ENCODE data around the gene ALG12.
A peak's percentile ranks its signal among the peaks of the same experiment; 100 is the strongest.

The ALG12 gene

DNA sequence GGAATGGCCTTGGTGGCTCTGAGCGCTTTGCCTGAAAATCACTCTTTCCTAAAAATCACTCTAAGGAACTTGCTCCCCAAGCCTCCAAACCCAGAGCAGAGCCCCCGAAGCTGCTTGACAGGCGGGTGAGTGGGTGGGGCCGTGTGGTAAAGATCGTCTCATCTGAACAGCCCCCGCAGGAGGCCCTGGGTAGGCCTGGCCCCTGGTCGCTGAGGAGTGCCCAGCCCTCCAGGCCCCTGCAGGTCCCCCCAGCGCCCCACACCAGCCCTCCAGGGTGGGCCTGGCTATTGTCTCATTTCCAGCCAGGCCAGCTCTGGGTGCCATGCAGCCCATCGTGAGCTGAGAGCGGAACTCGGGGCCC lies 25.1 kb upstream of the ALG12 start:
- no peak overlapping the region for H3K27ac ChIP-seq (ENCODE audit: low read depth, low read length, severe bottlenecking)
- H3K9me3 ChIP-seq (ENCODE audit: control insufficient read depth, low read length) = no peaks in the 10 kb centered on the region
- WGBS, 2 experiments (ENCODE audit: insufficient coverage in 2 of 2) = 81 to 88% methylated on average over 6 to 7 of the region's 11 CpGs
- H3K4me1 ChIP-seq (ENCODE audit: control insufficient read depth, insufficient read depth, low read length, poor library complexity, severe bottlenecking) = peaks cover 12% of the 10 kb centered on the region
- H3K36me3 ChIP-seq (ENCODE audit: control insufficient read depth, insufficient read depth, low read length) = no peaks in the 10 kb centered on the region
- H3K4me3 ChIP-seq (ENCODE audit: extremely low read depth, insufficient read depth, low read length, poor library complexity, severe bottlenecking) = no peak overlapping the region

DNA sequence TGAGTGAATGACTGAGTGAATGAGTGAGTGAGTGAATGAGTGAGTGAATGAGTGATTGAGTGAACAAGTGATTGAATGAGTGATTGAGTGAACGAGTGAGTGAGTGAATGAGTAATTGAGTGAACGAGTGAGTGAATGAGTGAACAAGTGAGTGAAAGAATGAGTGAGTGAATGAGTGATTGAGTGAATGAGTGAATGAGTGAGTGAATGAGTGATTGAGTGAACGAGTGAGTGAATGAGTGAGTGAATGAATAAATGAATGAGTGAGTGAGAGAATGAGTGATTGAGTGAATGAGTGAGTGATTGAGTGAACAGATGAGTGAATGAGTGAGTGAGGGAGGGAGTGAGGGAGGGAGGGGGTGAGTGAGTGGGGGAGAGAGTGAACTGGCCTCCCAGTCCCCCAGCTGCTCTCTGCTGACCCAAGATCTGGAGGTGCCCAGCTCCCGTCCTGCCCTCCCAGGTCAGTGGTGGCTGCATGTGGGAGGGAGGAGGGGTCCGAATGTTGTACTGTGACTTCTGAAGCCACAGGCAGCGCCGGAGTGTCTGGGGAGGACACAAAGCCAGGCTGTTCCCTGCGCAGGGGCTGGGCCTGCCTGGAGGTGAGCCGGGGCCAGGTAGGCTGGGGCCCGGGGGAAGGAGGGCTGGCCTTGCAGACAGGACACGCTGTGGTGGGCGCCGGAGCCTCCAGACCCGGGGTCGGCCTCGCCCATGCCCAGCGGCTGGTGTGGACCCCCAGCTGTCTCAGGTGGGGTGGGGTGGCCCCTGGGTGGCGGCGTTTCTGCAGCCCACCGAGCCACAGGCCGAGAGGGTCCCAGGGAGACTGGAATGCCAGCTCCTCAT lies 24.5 kb upstream of the ALG12 start:
- Histone ChIP-seq H3K27ac (ENCODE audit: low read depth, low read length, severe bottlenecking) (no peak overlapping the region), H3K9me3 (ENCODE audit: control insufficient read depth, low read length) (no peaks in the 10 kb centered on the region), H3K4me1 (ENCODE audit: control insufficient read depth, insufficient read depth, low read length, poor library complexity, severe bottlenecking) (peaks cover 18% of the 10 kb centered on the region), H3K4me3 (ENCODE audit: extremely low read depth, insufficient read depth, low read length, poor library complexity, severe bottlenecking) (no peak overlapping the region), H3K36me3 (ENCODE audit: control insufficient read depth, insufficient read depth, low read length) (no peaks in the 10 kb centered on the region)
- WGBS, 2 experiments (ENCODE audit: insufficient coverage in 2 of 2) = 89 to 93% methylated on average over 13 to 19 of the region's 21 CpGs

DNA sequence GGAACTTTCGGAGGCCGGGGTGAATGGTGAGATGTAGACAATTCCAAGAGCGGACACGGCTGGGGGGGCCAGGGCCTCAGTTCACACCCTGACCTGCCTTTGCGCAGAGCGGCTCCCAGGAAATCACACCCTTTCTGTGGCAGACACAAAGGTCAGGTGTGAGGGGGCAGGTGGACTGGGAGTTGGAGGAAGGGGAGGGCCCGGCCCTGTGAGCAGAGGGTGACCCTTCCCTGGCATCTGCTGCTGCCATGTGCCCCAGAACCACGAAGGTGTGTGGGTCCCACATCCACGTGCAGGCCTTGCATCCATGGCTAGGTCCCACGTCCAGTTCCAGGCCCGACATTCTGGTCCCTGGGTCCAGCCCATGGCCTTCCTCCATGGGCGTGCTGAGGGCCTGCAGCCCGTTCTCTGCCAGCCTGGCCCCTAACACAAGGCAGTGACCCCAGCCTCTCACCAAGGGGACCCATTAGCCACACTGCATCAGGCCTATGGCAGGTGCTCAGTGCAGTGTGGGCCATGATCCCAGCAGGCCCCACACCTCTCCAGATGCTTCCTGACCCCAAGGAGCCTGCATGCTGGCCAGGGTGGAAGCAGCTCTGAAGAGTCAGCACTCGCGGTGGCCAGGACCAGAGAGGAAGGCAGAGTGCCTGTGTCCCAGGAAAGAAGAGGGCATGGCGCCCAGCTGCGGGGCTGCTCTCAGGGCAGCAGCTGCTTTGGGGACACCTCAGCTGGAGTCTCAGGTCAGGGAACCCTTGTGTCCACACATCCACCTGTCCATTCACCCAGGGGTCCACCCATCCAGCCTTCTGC lies 23.5 kb upstream of the ALG12 start:
- no peaks in the 10 kb centered on the region for H3K36me3 ChIP-seq (ENCODE audit: control insufficient read depth, insufficient read depth, low read length)
- WGBS, 2 experiments (ENCODE audit: insufficient coverage in 2 of 2) = 90 to 96% methylated on average over 13 to 17 of the region's 17 CpGs
- no peak overlapping the region for H3K27ac ChIP-seq (ENCODE audit: low read depth, low read length, severe bottlenecking)
- H3K4me1 ChIP-seq (ENCODE audit: control insufficient read depth, insufficient read depth, low read length, poor library complexity, severe bottlenecking) = peaks cover 20% of the 10 kb centered on the region
- H3K9me3 ChIP-seq (ENCODE audit: control insufficient read depth, low read length) = no peaks in the 10 kb centered on the region
- H3K4me3 ChIP-seq (ENCODE audit: extremely low read depth, insufficient read depth, low read length, poor library complexity, severe bottlenecking) = no peak overlapping the region

DNA sequence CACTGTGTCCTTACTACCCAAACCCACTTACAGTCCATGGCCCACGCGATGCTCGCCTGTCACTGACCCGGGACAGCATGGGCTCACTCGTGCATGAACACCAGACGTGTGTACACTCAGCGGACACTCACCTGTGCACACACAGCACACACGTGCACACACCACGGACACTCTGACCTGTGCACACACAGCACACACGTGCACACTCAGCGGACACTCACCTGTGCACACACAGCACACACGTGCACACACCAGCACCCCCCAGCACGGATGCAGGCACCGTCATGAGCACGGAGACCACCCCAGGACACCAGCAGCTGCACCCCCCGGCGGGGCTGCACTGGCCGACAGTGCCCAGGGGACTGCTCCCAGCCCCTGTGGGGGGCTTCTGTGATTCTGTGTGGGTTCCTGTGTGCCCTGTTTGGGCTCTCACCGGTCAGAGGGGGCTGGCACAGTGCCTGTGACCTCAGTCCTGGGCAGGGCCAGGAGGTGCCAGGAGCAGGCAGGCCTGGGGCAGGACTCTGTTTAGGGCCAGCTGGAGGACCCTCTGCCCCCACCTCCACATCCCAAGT lies 20.4 kb upstream of the ALG12 start:
- WGBS, 2 experiments (ENCODE audit: insufficient coverage in 2 of 2) = 95 to 97% methylated on average over 10 to 16 of the region's 19 CpGs
- no peaks in the 10 kb centered on the region for H3K9me3 ChIP-seq (ENCODE audit: control insufficient read depth, low read length)
- peaks cover 31% of the 10 kb centered on the region for H3K4me1 ChIP-seq (ENCODE audit: control insufficient read depth, insufficient read depth, low read length, poor library complexity, severe bottlenecking)
- no peak overlapping the region for H3K4me3 ChIP-seq (ENCODE audit: extremely low read depth, insufficient read depth, low read length, poor library complexity, severe bottlenecking)
- no peaks in the 10 kb centered on the region for H3K36me3 ChIP-seq (ENCODE audit: control insufficient read depth, insufficient read depth, low read length)
- H3K27ac ChIP-seq (ENCODE audit: low read depth, low read length, severe bottlenecking) = no peak overlapping the region

DNA sequence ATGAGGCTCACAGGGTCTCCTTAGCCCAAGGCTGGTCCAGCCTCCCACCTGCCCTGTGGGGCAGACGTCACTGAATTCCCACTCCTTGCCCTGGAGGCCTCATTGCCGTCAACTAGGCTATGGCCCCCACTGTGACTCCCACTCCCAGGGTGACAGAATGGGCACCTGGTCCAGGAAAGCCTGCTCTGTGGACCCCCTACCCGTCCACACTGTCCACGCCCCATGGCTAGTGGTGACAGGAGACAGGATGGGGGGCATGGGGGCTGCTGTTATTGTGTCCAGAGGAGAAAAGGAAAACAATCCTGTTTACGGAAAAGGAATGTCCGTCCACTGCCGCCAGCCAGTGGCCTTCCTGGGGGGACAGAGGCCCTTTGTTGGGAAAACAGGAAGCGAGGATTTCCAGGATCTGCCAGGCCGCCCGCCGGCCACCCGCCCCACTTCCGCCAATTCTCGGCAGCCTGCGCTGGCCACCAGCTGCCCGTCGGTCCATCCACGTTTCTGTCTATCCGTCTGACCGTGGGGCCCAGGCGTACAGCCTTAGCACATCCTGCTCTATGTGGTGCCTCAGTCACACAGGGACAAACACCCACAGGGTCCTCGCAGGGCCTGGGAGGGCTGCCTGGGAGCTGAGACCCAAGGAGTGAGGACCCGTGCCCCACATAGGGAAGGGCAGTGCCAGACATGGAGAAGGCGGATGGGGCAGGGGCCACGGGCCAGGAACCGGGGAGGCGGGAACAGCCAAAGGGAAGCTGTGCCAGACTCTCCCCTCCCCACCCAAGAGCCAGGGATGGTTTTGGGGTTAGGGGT lies 19.7 kb upstream of the ALG12 start:
- H3K4me3 ChIP-seq (ENCODE audit: extremely low read depth, insufficient read depth, low read length, poor library complexity, severe bottlenecking) = no peak overlapping the region
- peak overlapping the region; percentile 73 for H3K27ac ChIP-seq (ENCODE audit: low read depth, low read length, severe bottlenecking)
- H3K9me3 ChIP-seq (ENCODE audit: control insufficient read depth, low read length) = no peaks in the 10 kb centered on the region
- no peaks in the 10 kb centered on the region for H3K36me3 ChIP-seq (ENCODE audit: control insufficient read depth, insufficient read depth, low read length)
- peaks cover 31% of the 10 kb centered on the region for H3K4me1 ChIP-seq (ENCODE audit: control insufficient read depth, insufficient read depth, low read length, poor library complexity, severe bottlenecking)
- 77 to 85% methylated on average over 23 to 24 of the region's 27 CpGs for WGBS, 2 experiments (ENCODE audit: insufficient coverage in 2 of 2)

- Histone ChIP-seq H3K27ac (ENCODE audit: low read depth, low read length, severe bottlenecking) (peak overlapping the region; percentile 73), H3K4me3 (ENCODE audit: extremely low read depth, insufficient read depth, low read length, poor library complexity, severe bottlenecking) (no peak overlapping the region)
- 77 to 79% methylated on average over 12 to 14 of the region's 21 CpGs for WGBS, 2 experiments (ENCODE audit: insufficient coverage in 2 of 2)
Observed at GRCh38 chr22:49936973-49937757, 18.9 kb upstream of the ALG12 start.

DNA sequence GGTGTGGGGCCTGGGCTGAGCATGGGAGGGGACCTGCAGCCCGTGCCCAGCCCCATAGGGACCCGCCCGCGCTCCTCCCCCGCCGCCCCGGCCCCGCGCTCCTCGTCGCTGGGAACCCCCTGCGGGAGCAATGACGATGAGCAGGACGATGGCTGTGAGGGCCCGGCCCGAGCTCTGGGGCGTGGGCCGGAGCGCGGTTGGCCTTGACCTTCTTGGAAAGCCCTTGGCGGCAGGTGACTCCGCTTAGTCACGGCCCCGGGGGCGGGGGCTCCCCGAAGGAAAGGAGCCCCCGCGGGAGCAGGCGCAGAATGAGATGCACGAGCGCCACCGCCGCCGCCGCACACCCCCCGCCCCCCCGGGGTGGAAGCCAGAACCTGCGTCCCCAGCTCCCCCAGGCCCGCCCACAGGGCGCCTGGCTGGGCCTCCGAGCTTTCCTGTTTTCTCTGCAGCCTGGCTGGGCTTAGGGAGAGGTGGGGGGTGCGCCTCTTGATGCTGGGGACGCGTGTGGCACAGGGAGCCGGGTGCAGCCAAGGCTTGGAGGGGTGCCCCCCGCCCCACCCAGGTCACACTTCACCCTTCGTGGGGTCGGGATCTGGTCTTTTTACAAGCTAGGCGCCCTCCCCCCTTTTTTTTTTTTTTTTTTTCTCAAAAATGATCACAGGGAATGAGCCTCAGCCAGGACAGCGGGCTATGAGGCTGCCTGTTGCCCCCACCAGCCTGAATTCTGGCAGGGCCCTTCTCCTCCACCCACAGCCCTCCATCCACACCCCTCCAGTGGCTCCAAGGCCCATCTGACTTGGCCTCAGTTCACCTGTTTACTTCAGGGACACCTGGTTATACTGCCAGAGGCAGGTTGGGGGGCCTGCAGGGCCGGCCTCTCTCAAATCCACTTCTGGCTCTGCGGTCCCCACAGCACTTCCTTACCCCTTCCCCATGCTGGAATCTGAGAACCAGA lies 18.1 kb upstream of the ALG12 start:
- Histone ChIP-seq H3K4me3 (ENCODE audit: extremely low read depth, insufficient read depth, low read length, poor library complexity, severe bottlenecking) (peak overlapping the region; percentile 18), H3K4me1 (ENCODE audit: control insufficient read depth, insufficient read depth, low read length, poor library complexity, severe bottlenecking) (peaks cover 31% of the 10 kb centered on the region), H3K36me3 (ENCODE audit: control insufficient read depth, insufficient read depth, low read length) (no peaks in the 10 kb centered on the region), H3K27ac (ENCODE audit: low read depth, low read length, severe bottlenecking) (no peak overlapping the region), H3K9me3 (ENCODE audit: control insufficient read depth, low read length) (no peaks in the 10 kb centered on the region)
- 7 to 11% methylated on average over 33 to 43 of the region's 52 CpGs for WGBS, 2 experiments (ENCODE audit: insufficient coverage in 2 of 2)

More at GRCh38 chr22:49936973-49937757, 18.9 kb upstream of the ALG12 start:
- Histone ChIP-seq H3K4me1 (ENCODE audit: control insufficient read depth, insufficient read depth, low read length, poor library complexity, severe bottlenecking) (peaks cover 31% of the 10 kb centered on the region), H3K36me3 (ENCODE audit: control insufficient read depth, insufficient read depth, low read length) (no peaks in the 10 kb centered on the region), H3K9me3 (ENCODE audit: control insufficient read depth, low read length) (no peaks in the 10 kb centered on the region)

- H3K4me1 ChIP-seq (ENCODE audit: control insufficient read depth, insufficient read depth, low read length, poor library complexity, severe bottlenecking) = peaks cover 33% of the 10 kb centered on the region
- no peak overlapping the region for H3K27ac ChIP-seq (ENCODE audit: low read depth, low read length, severe bottlenecking)
- no CpG with 5 or more reads among the region's 16 CpGs for WGBS, 2 experiments (ENCODE audit: insufficient coverage in 2 of 2)
- no peaks in the 10 kb centered on the region for H3K36me3 ChIP-seq (ENCODE audit: control insufficient read depth, insufficient read depth, low read length)
- H3K4me3 ChIP-seq (ENCODE audit: extremely low read depth, insufficient read depth, low read length, poor library complexity, severe bottlenecking) = no peak overlapping the region
- no peaks in the 10 kb centered on the region for H3K9me3 ChIP-seq (ENCODE audit: control insufficient read depth, low read length)
Observed at GRCh38 chr22:49935561-49935960, 17.3 kb upstream of the ALG12 start.

DNA sequence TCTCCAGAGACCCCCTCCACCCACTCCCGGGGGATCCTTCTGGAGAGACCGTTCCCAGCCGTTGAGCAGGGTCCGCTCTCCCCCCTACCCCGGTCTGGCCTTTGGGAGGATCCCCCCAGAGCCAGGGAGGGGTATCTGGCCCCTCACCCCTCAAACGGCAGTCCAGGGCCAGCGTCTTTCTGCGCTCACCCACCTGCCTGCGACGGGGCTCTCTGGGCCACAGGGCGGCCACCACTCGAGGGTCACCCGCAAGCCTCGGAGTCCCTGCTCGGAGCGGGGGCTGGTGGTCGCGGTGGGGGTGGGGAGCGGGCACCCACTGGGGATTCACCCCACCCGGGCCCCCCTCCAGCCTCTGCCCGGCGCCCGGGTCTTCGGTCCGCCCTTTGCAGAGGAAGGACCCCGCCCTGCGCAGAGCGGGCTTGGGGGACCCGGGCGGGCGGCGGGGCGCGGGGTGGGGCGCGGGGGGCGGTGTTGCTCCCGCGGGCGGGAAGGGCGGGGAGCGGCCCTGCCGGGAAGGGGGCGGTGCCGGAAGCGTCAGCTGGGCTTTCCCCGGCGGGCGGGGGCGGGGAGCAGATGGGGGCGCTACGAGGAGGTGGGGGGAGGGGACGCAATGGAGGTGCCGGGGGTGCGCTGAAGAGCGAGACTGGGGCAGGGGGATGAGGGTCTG lies 16.8 kb upstream of the ALG12 start:
- Histone ChIP-seq H3K27ac (ENCODE audit: low read depth, low read length, severe bottlenecking) (no peak overlapping the region), H3K36me3 (ENCODE audit: control insufficient read depth, insufficient read depth, low read length) (no peaks in the 10 kb centered on the region), H3K4me3 (ENCODE audit: extremely low read depth, insufficient read depth, low read length, poor library complexity, severe bottlenecking) (no peak overlapping the region), H3K9me3 (ENCODE audit: control insufficient read depth, low read length) (no peaks in the 10 kb centered on the region), H3K4me1 (ENCODE audit: control insufficient read depth, insufficient read depth, low read length, poor library complexity, severe bottlenecking) (peaks cover 33% of the 10 kb centered on the region)
- 24 to 25% methylated on average over 6 to 21 of the region's 56 CpGs for WGBS, 2 experiments (ENCODE audit: insufficient coverage in 2 of 2)

Data from mesodermal cell (in vitro differentiated cells).